NOMO-1 treated with DMSO at 0.1 percent for 48 hours (cell line): ENCODE data around the gene TMEM243.
"Not testable (repeated sequence)": the region's sequence is repeated elsewhere in the genome, so short reads cannot be mapped to it uniquely, and the experiment has no call there.

Experiments used
- DNase-seq: peaks from one replicate; lab custom pipeline; 2025; ENCODE audit not compliant: unreplicated experiment; lab: John Stamatoyannopoulos, UW

TMEM243 gene

DNA sequence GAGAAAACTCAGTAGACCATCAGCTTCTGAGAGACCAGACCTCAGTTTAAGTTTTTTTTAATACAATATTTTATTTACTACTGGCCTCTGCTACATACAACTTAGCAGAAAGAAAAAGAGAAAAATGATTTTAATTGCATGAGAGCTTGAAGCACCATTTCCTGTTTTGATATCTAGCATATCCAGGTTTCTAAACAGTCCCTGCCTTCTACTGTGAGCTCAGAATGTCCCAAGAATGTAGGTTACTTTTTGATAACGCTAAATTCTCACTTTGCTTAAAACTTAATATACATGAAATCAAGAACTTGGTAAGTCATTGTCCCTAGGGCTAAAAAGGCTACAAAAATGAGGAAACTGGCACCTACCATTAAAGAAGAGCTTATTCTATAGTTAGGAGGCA, 7.0 kb downstream of the TMEM243 start:
- DNase-seq = no peak

DNA sequence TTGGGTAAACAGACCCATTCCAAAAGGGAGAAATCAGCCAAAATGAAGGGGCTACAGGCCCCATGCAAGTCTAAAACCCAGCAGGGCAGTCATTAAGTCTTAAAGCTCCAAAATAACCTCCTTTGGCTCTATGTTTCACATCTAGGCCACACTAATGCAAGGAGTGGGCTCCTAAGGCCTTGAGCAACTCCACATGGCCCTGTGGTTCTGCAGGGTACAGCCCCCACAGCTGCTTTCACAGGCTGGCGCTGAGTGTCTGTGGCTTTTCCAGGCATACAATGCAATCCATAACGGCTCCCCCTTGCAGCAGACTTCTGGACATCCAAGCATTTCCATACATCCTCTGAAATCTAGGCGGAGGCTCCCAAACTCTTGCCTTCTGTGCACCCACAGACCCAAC, 9.0 kb downstream of the TMEM243 start:
- DNase-seq = no peak

DNA sequence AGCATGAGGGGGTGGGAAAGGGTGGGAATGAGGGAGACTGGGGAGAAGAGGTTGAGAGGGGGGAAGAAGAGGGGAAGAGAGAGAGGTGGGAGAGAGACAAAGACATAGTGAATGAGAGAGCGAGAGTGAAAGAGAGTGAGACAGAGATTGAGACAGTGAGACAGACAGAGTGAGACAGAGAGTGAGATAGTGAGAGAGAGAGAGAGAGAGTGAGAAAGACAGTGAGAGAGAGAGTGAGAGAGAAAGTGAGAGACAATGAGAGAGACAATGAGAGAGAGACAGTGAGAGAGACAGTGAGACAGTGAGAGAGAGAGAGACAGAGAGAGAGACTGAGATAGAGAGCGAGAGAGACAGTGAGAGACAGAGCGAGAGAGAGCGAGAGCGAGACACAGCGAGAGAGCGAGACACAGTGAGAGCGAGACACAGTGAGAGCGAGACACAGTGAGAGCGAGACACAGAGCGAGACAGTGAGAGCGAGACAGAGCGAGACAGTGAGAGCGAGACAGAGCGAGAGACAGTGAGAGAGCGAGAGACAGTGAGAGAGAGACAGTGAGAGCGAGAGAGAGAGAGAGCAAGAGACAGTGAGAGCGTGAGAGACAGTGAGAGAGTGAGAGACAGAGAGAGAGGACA, 10.1 kb downstream of the TMEM243 start:
- no peak for DNase-seq

DNA sequence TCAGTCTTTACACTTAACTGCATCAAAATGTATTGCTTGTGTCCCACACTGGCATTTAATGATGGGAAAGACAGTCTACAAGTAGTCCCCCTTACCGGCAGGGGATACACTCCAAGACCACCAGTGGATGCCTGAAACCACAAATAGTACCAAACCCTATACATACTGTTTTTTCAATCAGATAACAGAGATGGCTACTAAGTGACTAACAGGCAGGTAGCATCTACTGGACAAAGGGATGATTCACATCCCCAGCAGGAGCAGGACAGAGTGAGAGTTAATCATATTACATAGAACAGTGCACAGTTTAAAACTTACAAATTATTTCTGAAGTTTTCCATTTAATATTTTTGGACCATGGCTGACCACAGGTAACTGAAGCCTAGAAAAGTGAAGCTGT, 13.2 kb downstream of the TMEM243 start:
- DNase-seq = no peak

DNA sequence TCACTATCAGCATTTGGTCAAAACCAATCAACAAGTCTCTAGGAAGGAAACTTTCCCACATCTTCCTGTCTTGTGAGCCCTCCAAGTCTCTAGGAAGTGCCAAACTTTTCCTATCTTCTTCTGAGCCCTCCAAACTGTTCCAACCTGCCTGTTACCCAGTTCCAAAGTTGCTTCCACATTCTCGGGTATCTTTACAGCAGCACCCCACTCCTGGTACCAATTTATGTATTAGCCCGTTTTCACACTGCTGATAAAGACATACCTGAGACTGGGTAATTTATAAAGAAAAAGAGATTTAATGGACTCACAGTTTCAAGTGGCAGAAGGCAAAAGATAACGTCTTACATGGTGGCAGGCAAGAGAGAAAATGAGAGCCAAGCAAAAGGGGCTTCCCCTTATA, 13.8 kb downstream of the TMEM243 start:
- DNase-seq = not testable (repeated sequence)

DNA sequence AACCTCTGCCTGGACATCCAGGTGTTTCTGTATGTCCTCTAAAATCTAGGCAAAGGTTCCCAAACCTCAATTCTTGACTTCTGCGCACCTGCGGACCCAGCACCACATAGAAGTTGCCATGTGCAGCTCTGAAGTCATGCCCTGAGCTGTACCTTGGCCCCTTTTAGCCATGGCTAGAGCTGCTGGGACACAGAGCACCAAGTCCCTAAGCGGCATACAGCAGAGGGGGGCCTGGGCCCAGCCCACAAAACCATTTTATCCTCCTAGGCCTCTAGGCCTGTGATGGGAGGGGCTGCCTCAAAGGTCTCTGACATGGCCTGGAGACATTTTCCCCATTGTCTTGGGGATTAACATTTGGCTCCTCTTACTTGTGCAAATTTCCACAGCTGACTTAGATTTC, 14.6 kb downstream of the TMEM243 start:
- no peak for DNase-seq

DNA sequence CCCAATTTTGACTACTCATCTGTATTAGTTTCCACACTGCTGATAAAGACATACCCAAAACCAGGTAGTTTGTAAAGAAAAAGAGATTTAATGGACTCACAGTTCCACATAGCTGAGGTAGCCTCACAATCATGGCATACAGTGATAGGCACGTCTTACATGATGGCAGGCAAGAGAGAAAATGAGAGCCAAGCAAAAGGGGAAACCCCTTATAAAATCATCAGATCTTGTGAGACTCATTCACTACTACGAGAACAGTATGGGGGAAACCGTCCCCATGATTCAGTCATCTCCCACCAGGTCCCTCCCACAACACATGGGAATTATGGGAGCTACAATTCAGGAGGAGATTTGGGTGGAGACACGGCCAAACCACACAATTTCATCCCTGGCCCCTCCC, 15.6 kb downstream of the TMEM243 start:
- DNase-seq = not testable (repeated sequence)

DNA sequence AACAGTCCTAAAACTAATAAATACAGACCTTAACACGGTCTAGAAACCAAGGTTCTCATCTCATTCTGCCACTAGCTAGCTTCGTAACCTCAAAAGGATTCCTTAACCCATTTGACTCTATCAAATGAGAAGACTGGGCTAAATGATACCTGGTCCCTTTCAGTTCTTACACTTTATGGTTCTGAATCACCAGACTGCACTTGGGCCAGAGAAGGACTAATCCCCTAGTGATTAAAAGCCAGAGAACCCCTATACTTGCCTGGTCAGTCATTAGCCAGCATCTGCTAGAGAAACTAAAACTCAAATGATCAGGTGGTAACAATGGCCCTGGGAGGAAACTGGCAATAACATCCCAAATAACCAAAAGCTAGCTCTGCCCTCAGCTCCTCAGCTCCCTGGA, 16.8 kb downstream of the TMEM243 start:
- DNase-seq = no peak

DNA sequence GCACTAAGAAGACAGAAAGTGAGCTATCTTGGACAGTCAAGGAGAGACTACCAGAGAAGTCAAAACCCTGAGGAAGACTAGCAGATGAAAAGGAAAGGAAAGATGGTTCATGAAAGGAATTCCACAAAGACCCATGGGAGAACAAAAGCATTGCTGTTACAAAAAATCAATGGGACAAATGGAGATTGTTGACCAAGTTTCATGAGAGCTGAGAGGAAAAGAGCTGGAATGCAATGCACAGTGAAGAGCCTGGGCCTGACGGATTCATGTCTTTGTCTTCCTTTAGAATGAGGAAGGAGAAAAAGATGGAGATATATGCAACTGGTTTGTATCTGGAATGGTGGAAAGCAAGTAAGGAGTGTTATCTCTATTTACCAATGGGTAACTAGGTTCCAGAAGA, 17.3 kb downstream of the TMEM243 start:
- DNase-seq = no peak

DNA sequence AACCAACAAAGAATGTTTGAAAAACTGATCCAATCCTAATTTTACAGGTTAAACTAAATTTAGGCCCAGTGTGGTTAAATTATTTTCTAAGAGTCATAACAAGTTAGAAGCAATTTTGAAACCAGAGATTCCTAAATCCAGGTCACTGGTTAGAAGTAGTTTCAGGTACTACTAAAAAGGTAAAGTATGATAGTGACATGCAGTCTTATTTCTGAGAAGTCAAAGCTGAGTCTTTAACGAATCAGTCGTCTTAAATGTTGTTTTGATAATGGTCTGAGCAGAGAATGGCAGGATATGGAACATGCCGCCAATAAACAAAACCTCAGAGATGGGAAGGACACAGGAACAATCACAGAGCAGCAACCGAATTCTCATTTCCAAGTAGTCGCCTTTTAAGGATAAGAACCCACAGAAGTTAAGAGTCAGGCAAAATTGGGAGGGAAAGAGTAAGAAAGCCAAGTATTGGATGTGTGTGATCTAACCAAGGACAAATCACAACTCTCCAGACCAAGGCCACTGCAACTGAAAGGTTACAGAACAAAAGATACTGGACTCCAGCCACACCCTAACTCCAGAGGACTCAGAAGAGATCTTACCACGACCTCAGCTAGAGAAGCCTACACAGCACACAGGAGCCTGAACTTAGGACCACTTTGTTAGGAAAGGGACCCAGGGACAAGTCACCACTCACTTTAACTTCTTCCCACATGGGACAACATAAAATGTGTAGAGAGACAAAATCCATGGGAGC, 19.7 kb downstream of the TMEM243 start:
- DNase-seq = no peak

DNA sequence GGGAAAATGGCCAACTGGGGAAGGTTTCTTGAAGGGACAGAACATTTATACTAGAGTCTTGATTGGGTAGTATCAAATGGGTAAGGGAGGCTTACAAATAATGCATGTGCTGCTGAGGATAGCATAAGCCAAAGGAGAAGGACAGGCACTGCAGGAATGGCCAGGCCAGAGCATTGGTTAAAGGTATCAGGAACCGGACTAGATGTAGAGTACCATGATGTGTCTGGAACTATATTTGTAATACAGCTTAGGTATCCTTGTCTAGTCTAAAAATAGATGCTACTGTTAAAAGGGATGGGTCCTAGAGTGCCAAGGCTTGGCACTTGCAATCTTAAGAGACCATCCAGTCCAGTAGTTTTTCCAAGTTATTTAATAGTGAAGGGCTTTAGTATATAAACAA, 20.3 kb downstream of the TMEM243 start:
- DNase-seq = no peak

DNA sequence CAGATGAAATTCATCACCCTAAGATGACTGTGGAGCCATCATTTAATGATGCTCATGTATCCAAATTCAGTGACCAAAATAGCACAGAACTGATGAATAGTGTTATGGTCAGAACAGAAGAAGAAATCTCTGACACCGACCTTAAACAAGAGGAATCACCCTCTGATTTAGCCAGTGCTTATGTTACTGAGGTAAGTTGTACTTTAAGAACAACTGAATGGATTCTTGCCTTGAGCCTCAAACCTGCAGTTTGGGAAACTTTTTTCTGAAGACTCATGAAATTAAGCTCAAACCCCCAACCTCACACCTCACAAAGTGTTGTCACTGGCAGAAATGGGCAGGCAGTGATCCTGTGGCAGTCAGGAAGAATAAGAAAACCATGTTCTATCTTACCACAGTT, 25.6 kb downstream of the TMEM243 start:
- no peak for DNase-seq

DNA sequence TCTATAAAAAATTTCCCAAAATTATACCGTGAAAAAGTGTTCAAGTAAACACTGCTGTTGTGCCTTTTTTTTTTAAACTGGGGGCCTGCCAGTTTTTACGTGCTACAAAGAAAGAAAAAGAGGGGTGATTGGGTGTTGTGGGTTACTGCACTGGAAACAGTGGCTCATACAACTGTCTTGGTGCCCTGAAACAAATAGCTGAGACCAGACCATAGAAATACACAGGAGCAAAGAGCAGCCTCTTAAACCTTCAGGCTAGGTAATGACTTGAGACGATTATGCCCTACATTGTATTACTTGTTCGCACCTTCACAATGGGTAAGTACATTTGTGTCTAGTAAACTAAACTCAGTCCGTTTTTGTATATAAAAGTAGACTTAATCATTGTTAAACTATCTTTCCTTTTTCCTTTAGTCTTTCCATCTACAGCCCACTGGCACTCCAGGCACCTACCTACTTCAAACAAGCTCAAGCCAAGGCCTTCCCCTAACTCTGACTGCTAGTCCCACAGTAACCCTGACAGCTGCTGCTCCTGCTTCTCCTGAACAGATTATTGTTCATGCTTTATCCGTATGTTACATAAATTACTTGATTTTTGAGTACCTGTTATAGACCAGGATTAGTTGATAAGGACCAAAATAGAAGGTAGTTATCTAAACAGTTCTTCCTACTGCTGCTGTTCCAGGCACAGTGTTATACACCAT, 26.6 kb downstream of the TMEM243 start:
- DNase-seq = no peak

DNA sequence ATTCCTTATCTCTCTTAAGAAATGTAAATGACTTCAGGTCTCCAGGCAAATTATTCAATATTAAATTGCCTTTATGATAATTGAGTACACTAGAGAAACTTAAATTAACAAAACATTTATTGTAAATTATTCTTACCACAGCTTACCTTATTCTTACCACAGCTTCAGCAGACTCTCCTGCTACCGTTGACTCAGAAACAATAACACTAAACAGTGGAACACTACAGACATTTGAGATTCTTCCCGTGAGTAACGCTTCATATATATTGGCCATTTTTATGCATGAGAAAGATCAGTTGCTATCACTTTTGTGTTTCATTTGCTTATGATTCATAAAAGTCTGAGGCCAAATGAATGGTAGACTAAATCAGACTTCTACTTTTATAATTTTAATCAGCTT, 28.7 kb downstream of the TMEM243 start:
- no peak for DNase-seq

DNA sequence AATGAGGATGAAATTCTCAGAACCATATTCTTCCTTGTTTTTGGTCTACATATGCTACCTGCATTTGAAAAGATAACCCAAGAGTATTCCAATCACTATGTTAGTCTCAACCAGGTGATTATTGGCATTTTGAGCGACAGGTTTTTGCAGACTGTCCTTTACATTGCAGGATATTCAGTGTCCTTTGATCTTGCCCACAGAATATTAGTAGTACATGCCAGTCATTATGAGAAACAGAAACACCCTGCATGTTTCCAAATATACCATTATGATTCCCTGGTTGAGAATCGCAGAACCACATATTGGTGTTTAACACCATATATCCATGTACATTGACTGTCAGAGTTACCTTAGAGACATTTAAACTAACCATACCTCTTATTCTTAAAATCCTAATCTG, 30.6 kb downstream of the TMEM243 start:
- DNase-seq = no peak

DNA sequence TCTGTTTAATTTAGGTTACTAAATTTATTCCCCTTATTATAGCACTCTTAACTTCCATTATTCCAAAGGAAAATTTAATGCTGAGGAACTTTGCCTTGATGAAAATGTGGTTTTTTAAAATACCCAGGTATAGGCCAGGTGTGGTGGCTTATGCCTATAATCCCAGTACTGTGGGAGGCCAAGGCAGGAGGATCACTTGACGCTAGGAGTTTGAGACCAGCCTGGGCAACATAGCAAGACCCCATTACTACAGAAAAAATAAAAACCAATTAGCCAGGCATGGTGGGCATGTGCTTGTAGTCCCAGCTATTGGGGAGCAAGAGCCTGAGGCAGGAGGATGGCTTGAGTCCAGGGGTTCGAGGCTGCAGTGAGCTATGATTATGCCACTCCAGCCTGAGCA, 32.4 kb downstream of the TMEM243 start:
- no peak for DNase-seq

DNA sequence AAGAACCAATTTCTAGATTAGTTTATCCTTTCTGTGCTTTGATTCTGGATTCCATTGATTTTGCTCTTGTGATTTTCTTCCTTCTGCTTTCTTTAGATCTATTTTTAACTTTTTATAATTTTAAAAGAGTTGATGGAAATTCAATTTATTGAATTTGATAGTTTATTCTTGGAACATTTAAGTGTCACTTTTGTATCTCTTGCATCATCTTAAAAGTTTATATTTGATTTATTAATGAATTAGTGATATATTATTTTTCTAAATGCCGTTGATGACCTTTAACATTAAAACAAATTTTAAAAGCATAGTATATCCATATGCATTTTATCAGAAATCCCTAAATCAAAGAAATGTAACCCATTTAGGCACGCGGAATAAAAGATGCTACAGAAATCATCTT, 40.4 kb downstream of the TMEM243 start:
- no peak for DNase-seq

DNA sequence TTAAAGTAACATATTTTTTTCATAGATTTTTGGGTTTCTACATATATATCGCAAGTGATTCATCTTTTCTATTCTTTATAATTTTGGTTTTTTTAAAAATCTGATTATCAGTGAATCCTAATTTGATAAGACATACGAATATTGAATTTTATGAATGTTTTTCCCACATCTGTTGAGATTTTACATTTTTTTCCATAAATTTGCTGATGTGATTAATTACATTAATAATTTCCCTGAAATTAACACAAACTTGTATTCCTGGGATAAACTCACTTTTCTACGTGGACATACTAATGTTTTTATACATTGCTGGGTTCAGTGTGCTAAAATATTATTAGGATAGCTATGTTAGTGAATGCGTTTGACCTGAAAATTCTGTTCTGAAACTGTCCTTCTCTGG, 41.2 kb downstream of the TMEM243 start:
- DNase-seq = no peak

DNA sequence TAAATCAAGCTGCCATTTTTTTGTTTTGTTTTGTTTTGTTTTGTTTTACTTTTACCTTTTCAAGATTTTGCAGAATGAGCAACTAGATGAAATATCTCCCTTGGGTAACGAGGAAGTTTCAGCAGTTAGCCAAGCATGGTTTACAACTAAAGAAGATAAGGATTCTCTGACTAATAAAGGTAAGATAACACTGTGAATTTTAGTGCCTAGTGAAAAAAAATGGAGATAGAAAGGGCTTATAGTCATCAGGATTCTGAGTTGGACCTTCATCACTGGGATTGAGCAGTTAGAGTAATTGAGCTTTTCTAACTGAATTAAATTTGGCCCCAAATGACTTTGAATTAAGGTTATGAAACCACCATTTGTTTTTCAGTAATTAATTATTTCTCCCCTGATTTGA, 46.1 kb downstream of the TMEM243 start:
- DNase-seq = no peak

DNA sequence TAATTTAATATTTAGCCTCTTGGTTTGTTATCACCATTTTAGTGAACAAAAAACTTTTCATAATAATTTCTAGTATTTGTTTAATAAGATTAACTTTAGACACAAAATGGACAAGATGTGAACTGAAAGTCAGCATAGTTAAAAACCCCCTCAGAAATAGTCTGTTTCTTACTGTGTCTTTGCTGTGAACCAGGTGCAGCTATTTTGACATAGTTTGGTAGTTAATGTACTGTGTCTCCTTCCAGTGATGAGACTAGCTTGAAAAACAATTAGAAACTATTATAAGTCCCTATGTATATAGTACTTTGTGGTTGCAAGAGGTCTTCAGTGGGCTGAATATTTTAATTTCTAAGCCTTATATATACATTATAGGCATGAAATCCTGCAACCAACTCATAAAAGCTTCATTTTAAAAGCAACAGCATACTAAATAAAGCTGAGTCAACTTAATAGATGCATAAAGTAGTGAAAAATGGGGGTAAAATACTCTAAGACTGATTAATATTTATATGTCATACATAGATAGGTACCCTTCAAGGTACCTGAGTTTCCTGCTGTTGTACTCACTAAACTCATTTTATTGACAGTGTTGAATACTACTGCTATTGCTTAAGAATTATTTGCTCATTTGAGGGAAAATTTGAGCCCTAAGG, 48.1 kb downstream of the TMEM243 start:
- no peak for DNase-seq

DNA sequence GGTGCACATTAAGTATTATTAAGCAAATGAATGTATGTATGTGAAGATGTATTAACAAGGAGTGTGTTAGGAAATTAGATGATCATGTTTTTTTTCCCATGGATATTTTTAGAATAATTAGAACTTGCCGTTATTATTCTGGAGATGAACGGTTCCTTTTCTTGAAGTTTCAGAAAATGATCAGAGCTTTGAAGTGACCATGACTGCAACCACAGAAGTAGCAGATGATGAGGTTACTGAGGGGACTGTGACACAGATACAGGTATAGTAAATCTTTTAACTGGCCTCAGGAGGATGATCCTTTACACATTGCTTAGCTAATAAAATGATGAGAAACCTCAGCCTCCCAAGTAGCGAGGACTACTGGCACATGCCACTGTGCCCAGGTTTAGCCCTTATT, 48.7 kb downstream of the TMEM243 start:
- no peak for DNase-seq

DNA sequence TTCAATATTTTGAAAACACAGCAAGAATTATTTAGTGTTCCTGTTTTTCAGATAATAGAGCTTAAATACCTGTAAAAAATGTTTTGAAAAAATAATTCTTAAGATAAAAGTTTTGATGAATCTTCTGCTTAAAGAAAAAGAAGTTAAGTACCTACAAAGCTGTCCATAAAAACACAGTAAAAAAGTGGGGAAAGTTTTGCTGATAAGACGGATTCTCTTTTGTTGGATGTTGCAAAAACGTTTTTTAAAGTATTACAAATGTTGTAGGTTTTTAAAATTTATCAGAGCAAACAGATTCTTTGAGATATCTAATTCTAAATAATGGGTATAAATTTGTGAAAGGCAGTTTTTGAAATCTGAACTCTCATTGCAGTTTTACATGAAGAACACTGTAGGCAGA, 55.1 kb downstream of the TMEM243 start:
- no peak for DNase-seq
